ENCODE results near the gene RCN1.
"Not testable (repeated sequence)": the region's sequence is repeated elsewhere in the genome, so short reads cannot be mapped to it uniquely, and the experiment has no call there.

The RCN1 gene

GRCh38 chr11:32113920-32114203 lies 23.0 kb downstream of the RCN1 start:
- no peak for DNase-seq

GRCh38 chr11:32115446-32115845 lies 24.6 kb downstream of the RCN1 start:
- no peak for DNase-seq

- DNase-seq, result no peak
These were observed 25.8 kb downstream of the RCN1 start for GRCh38 chr11:32116668-32117067.

- no peak for DNase-seq
These were observed 27.4 kb downstream of the RCN1 start for GRCh38 chr11:32118025-32118974.

GRCh38 chr11:32119139-32119538 lies 28.3 kb downstream of the RCN1 start:
- not testable (repeated sequence) for DNase-seq

- no peak for DNase-seq
These were observed 30.1 kb downstream of the RCN1 start for GRCh38 chr11:32121012-32121411.

- no peak for DNase-seq
These were observed 31.3 kb downstream of the RCN1 start for GRCh38 chr11:32122200-32122599.

- no peak for DNase-seq
These were observed 40.4 kb downstream of the RCN1 start for GRCh38 chr11:32131321-32131720.

- no peak for DNase-seq
These were observed 45.8 kb downstream of the RCN1 start for GRCh38 chr11:32136657-32137056.

GRCh38 chr11:32137263-32137662 lies 46.4 kb downstream of the RCN1 start:
- DNase-seq, result no peak

- DNase-seq, result no peak
These were observed 47.0 kb downstream of the RCN1 start for GRCh38 chr11:32137869-32138268.

- no peak for DNase-seq
These were observed 48.0 kb downstream of the RCN1 start for GRCh38 chr11:32138902-32139301.

- DNase-seq, result no peak
These were observed 49.1 kb downstream of the RCN1 start for GRCh38 chr11:32139896-32140520.

GRCh38 chr11:32141745-32142546 lies 51.1 kb downstream of the RCN1 start:
- DNase-seq, result no peak

- DNase-seq, result no peak
These were observed 52.5 kb downstream of the RCN1 start for GRCh38 chr11:32143378-32143777.

GRCh38 chr11:32145282-32145681 lies 54.4 kb downstream of the RCN1 start:
- DNase-seq, result no peak

GRCh38 chr11:32148895-32149294 lies 58.0 kb downstream of the RCN1 start:
- DNase-seq, result no peak

GRCh38 chr11:32149748-32150147 lies 58.9 kb downstream of the RCN1 start:
- no peak for DNase-seq

- no peak for DNase-seq
These were observed 60.2 kb downstream of the RCN1 start for GRCh38 chr11:32151027-32151426.

- DNase-seq, result no peak
These were observed 61.3 kb downstream of the RCN1 start for GRCh38 chr11:32152216-32152615.

- DNase-seq, result no peak
These were observed 61.9 kb downstream of the RCN1 start for GRCh38 chr11:32152821-32153220.

- DNase-seq, result no peak
These were observed 62.9 kb downstream of the RCN1 start for GRCh38 chr11:32153747-32154146.

- DNase-seq, result no peak
These were observed 63.4 kb downstream of the RCN1 start for GRCh38 chr11:32154275-32154674.
